ENCODE measurements around the gene DNAH1. TPM values are rescaled to one million over a fixed set of nuclear protein-coding genes. Genes with fewer than 3 reads are reported as not detected.
"Not testable (repeated sequence)": the region's sequence is repeated elsewhere in the genome, so short reads cannot be mapped to it uniquely, and the experiment has no call there.

Gene DNAH1
- total RNA-seq, 1 donor from 2014 or later, result 8.9 TPM

DNA sequence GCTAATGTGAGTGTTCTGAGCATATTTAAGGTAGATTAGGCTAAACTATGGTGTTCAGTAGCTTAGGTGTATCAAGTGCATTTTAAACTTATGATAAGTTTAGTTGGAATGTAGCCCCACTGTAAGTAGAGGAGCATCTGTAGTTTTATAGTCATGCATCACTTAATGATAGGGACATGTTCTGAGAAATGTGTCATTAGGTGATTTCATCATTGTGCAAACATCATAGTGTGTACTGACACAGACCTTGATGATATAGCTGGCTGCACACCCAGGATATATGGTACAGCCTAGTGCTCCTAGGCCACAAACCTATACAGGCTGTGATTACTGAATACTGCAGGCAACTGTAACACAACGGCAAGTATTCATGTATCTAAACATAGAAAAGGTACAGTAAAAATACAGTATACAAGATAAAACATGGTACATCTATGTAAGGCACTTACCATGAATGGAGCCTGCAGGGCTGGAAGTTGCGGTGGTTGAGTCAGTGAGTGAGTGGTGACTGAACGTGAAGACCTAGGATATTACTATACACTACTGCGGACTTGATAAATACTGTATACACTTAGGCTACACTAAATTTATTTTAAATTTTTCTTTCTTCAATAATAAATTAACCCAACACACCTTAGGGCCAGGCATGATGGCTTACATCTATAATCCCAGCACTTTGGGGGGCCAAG, 17.9 kb downstream of the DNAH1 start:
- Mint-ChIP-seq H3K9me3 (ENCODE audit: unreplicated experiment) (peaks cover 1% of the 10 kb centered on the region), H3K4me3 (ENCODE audit: unreplicated experiment) (no peak overlapping the region), H3K27ac (ENCODE audit: unreplicated experiment) (no peak overlapping the region), H3K36me3 (ENCODE audit: unreplicated experiment) (no peaks in the 10 kb centered on the region), H3K27me3 (ENCODE audit: unreplicated experiment) (no peaks in the 10 kb centered on the region), H3K4me1 (ENCODE audit: low read depth, unreplicated experiment) (peaks cover 8% of the 10 kb centered on the region)
- TF ChIP-seq, protein P1, sequence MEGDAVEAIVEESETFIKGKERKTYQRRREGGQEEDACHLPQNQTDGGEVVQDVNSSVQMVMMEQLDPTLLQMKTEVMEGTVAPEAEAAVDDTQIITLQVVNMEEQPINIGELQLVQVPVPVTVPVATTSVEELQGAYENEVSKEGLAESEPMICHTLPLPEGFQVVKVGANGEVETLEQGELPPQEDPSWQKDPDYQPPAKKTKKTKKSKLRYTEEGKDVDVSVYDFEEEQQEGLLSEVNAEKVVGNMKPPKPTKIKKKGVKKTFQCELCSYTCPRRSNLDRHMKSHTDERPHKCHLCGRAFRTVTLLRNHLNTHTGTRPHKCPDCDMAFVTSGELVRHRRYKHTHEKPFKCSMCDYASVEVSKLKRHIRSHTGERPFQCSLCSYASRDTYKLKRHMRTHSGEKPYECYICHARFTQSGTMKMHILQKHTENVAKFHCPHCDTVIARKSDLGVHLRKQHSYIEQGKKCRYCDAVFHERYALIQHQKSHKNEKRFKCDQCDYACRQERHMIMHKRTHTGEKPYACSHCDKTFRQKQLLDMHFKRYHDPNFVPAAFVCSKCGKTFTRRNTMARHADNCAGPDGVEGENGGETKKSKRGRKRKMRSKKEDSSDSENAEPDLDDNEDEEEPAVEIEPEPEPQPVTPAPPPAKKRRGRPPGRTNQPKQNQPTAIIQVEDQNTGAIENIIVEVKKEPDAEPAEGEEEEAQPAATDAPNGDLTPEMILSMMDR (IDR thresholded peaks at IDR 0.05; ENCODE audit: partially characterized antibody, unreplicated experiment), result no peak
- no peak for DNase-seq

DNA sequence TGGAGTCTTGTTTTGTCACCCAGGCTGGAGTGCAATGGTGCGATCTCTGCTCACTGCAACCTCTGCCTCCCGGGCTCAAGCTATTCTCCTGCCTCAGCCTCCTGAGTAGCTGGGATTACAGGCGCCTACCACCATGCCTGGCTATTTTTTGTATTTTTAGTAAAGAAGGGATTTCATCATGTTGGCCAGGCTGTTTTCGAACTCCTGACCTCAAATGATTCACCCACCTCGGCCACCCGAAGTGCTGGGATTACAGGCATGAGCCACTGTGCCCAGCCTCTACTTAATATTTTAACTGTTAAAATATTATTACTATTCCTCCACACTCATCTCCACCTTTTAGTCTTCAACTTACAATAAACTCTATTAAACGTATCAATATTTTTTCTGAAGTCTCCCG, 22.0 kb downstream of the DNAH1 start:
- not testable (repeated sequence) for H3K9me3 Mint-ChIP-seq (ENCODE audit: unreplicated experiment); H3K36me3 Mint-ChIP-seq (ENCODE audit: unreplicated experiment); H3K27me3 Mint-ChIP-seq (ENCODE audit: unreplicated experiment); H3K27ac Mint-ChIP-seq (ENCODE audit: unreplicated experiment); H3K4me3 Mint-ChIP-seq (ENCODE audit: unreplicated experiment); DNase-seq
- peaks cover 12% of the 10 kb centered on the region for H3K4me1 Mint-ChIP-seq (ENCODE audit: low read depth, unreplicated experiment)

DNA sequence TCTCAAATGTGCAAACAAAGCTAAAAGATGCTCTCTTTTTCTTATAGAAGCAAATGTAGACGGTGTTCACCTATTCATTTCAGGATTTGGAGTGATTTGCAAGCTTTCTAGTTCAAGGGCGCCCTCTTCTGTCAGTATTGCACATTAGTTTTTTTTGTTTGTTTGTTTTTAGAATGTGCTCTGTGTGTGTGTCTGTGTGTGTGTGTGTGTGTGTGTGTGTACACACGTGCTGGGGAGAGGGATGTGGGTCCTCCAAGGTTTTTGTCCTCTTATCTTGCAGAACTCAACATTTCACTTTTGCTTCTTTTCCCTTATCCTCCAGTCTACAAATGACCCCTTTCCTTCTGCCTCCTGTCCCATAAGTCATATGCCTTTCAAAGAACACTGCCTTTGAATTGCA, 23.5 kb downstream of the DNAH1 start:
- H3K4me1 Mint-ChIP-seq (ENCODE audit: low read depth, unreplicated experiment), result peaks cover 12% of the 10 kb centered on the region
- H3K36me3 Mint-ChIP-seq (ENCODE audit: unreplicated experiment), result no peaks in the 10 kb centered on the region
- peaks cover 5% of the 10 kb centered on the region for H3K27me3 Mint-ChIP-seq (ENCODE audit: unreplicated experiment)
- no peak overlapping the region for H3K4me3 Mint-ChIP-seq (ENCODE audit: unreplicated experiment)
- TF ChIP-seq, protein P1 (IDR thresholded peaks at IDR 0.05; ENCODE audit: partially characterized antibody, unreplicated experiment), result peak; percentile 73
- no peak overlapping the region for H3K27ac Mint-ChIP-seq (ENCODE audit: unreplicated experiment)
- H3K9me3 Mint-ChIP-seq (ENCODE audit: unreplicated experiment), result peaks cover 2% of the 10 kb centered on the region
- no peak for DNase-seq

DNA sequence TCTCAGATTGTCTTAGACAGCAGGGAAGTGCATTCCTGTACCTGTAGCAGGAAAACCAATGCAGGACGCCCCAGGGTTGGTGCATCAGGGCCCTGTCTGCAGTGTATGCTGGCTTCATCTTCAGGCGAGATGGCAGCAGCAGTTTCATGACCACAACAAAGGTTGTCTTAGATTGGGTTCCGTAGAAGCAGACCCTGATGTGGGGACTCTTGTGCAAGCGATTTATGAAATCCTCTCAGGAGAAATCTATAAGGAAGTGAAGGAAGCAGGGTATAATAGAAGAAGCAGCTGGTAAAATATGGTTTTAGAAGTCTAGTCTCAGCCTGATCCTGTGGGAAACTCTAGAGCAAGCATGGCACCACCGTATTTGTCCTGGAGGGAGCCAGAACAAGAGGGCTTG, 25.0 kb downstream of the DNAH1 start:
- no peak for DNase-seq
- TF ChIP-seq, protein P1 (IDR thresholded peaks at IDR 0.05; ENCODE audit: partially characterized antibody, unreplicated experiment), result no peak
- Mint-ChIP-seq H3K27ac (ENCODE audit: unreplicated experiment) (no peak overlapping the region), H3K27me3 (ENCODE audit: unreplicated experiment) (peaks cover 9% of the 10 kb centered on the region), H3K36me3 (ENCODE audit: unreplicated experiment) (no peaks in the 10 kb centered on the region), H3K9me3 (ENCODE audit: unreplicated experiment) (peaks cover 2% of the 10 kb centered on the region), H3K4me1 (ENCODE audit: low read depth, unreplicated experiment) (peaks cover 12% of the 10 kb centered on the region), H3K4me3 (ENCODE audit: unreplicated experiment) (no peak overlapping the region)

DNA sequence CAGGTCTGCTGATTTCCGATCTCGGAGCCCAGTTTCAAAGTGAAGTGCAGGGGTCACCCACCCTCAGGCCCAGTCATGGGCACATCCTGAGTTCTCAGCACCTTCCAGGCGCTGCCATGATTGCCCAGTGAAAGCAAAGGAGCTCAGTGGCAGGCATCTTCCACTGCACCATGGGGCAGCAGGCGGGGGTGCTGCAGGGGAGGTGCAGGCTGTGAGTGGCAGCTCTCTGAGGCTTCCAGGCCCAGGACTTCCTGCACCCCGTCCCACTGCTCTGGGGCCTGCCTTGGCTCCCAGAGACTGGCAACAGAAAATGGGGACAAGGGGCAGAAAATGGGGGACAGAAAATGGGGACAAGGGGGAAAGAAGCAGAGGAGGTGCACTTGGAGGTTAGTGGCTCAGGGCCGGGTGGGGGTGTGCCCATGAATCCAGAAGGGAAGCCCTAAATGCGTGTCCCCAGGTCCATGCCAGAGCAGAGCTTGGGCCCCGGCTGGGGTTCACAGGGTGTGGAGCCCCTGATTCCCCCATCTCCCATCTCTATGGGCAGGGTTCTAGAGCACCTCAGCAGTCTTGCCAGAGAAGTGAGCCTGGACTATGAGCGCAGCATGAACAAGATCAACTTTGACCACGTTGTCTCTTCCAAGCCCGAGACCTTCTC, 28.0 kb downstream of the DNAH1 start:
- Mint-ChIP-seq H3K9me3 (ENCODE audit: unreplicated experiment) (peaks cover 4% of the 10 kb centered on the region), H3K27me3 (ENCODE audit: unreplicated experiment) (peaks cover 14% of the 10 kb centered on the region), H3K36me3 (ENCODE audit: unreplicated experiment) (no peaks in the 10 kb centered on the region), H3K4me3 (ENCODE audit: unreplicated experiment) (no peak overlapping the region), H3K27ac (ENCODE audit: unreplicated experiment) (no peak overlapping the region), H3K4me1 (ENCODE audit: low read depth, unreplicated experiment) (peaks cover 4% of the 10 kb centered on the region)
- no peak for DNase-seq
- TF ChIP-seq, protein P1 (IDR thresholded peaks at IDR 0.05; ENCODE audit: partially characterized antibody, unreplicated experiment), result no peak

All from glutamatergic neuron (in vitro differentiated cells).